ENCODE results near the gene MAPK8. TPM values are rescaled to one million over a fixed set of nuclear protein-coding genes. Genes with fewer than 3 reads are reported as not detected.

The MAPK8 gene
- total RNA-seq, 1 donor from 2014 or later: 54.3 TPM

- Histone ChIP-seq H3K27ac (no peak overlapping the region), H3K36me3 (no peaks in the 10 kb centered on the region), H3K9me3 (no peaks in the 10 kb centered on the region), H3K27me3 (no peaks in the 10 kb centered on the region), H3K4me3 (no peak overlapping the region), H3K4me1 (no peaks in the 10 kb centered on the region)
- intact Hi-C loops (cut with DNase I): no loop called here
- DNase-seq (ENCODE audit: extremely low spot score in 2 of 2): no peak
- TF ChIP-seq POLR2AphosphoS5 (IDR thresholded peaks at IDR 0.05; ENCODE audit: insufficient read depth in 1 of 2, low read depth in 1 of 2) (no peak), CTCF (IDR thresholded peaks at IDR 0.05) (no peak), POLR2A (IDR thresholded peaks at IDR 0.05) (no peak)
These were observed 174.9 kb downstream of the MAPK8 start for GRCh38 chr10:48481385-48481784.

- no peaks in the 10 kb centered on the region for H3K9me3 ChIP-seq
- no peaks in the 10 kb centered on the region for H3K36me3 ChIP-seq
- no peak overlapping the region for H3K4me3 ChIP-seq
- no peak for DNase-seq (ENCODE audit: extremely low spot score in 2 of 2)
- TF ChIP-seq CTCF (IDR thresholded peaks at IDR 0.05) (no peak), POLR2A (IDR thresholded peaks at IDR 0.05) (no peak), POLR2AphosphoS5 (IDR thresholded peaks at IDR 0.05; ENCODE audit: insufficient read depth in 1 of 2, low read depth in 1 of 2) (no peak)
- no peaks in the 10 kb centered on the region for H3K4me1 ChIP-seq
- intact Hi-C loops (cut with DNase I): no loop called here
- no peaks in the 10 kb centered on the region for H3K27me3 ChIP-seq
- no peak overlapping the region for H3K27ac ChIP-seq
These were observed 175.7 kb downstream of the MAPK8 start for GRCh38 chr10:48482207-48482606.

- H3K27ac ChIP-seq: no peak overlapping the region
- H3K9me3 ChIP-seq: no peaks in the 10 kb centered on the region
- H3K27me3 ChIP-seq: no peaks in the 10 kb centered on the region
- no peak overlapping the region for H3K4me3 ChIP-seq
- no peaks in the 10 kb centered on the region for H3K4me1 ChIP-seq
- H3K36me3 ChIP-seq: no peaks in the 10 kb centered on the region
- DNase-seq (ENCODE audit: extremely low spot score in 2 of 2): no peak
- intact Hi-C loops (cut with DNase I): no loop called here
- TF ChIP-seq POLR2AphosphoS5 (IDR thresholded peaks at IDR 0.05; ENCODE audit: insufficient read depth in 1 of 2, low read depth in 1 of 2) (no peak), CTCF (IDR thresholded peaks at IDR 0.05) (no peak), POLR2A (IDR thresholded peaks at IDR 0.05) (no peak)
These were observed 178.4 kb downstream of the MAPK8 start for GRCh38 chr10:48484911-48485310.

- H3K27me3 ChIP-seq: no peaks in the 10 kb centered on the region
- no peaks in the 10 kb centered on the region for H3K36me3 ChIP-seq
- H3K4me1 ChIP-seq: no peaks in the 10 kb centered on the region
- no peak overlapping the region for H3K4me3 ChIP-seq
- no peak for DNase-seq (ENCODE audit: extremely low spot score in 2 of 2)
- no peaks in the 10 kb centered on the region for H3K9me3 ChIP-seq
- H3K27ac ChIP-seq: no peak overlapping the region
- intact Hi-C loops (cut with DNase I): no loop called here
- TF ChIP-seq POLR2A (IDR thresholded peaks at IDR 0.05): no peak
- no peak for TF ChIP-seq POLR2AphosphoS5 (IDR thresholded peaks at IDR 0.05; ENCODE audit: insufficient read depth in 1 of 2, low read depth in 1 of 2)
- TF ChIP-seq CTCF (IDR thresholded peaks at IDR 0.05): no peak
These were observed 179.2 kb downstream of the MAPK8 start for GRCh38 chr10:48485711-48486110.

- intact Hi-C loops (cut with DNase I): no loop called here
- DNase-seq (ENCODE audit: extremely low spot score in 2 of 2): no peak
- H3K27me3 ChIP-seq: no peaks in the 10 kb centered on the region
These were observed 180.8 kb downstream of the MAPK8 start for GRCh38 chr10:48487244-48487643.

More at GRCh38 chr10:48487244-48487643, 180.8 kb downstream of the MAPK8 start:
- TF ChIP-seq POLR2AphosphoS5 (IDR thresholded peaks at IDR 0.05; ENCODE audit: insufficient read depth in 1 of 2, low read depth in 1 of 2): no peak
- Histone ChIP-seq H3K36me3 (no peaks in the 10 kb centered on the region), H3K4me1 (no peaks in the 10 kb centered on the region), H3K27ac (no peak overlapping the region), H3K9me3 (no peaks in the 10 kb centered on the region), H3K4me3 (no peak overlapping the region)

Other genes starting within 250 kb of the MAPK8 start
- not detected for gene FRMPD2, start 32.0 kb upstream of the MAPK8 start, total RNA-seq